HG03469 (cell line): ENCODE measurements around the gene KRTAP20-2.

Experiments used
- ATAC-seq: cut with Tn5 transposase; IDR thresholded peaks from one replicate; pipeline ENCODE4 v1.9.1; 2021; ENCODE audit warnings: mild to moderate bottlenecking, moderate library complexity, moderate number of reproducible peaks; ENCODE audit not compliant: unreplicated experiment

Gene KRTAP20-2

DNA sequence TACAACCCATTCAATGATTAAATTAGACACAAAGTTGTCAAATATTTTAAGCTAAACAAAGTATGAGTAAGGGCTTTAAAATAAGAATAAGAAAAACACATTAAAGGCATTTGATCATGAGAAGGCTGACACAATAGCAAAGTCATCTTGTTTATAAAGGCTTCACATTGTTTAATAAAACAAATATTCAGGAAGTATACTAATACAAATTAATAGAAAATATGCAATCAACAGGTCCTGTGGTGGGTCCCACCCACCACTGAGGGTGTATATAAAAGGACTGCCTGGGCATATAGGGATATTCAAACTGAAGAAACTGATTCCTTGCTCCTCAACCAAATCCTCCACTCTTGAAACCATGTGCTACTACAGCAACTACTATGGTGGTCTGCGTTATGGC lies at the start of gene KRTAP20-2:
TSS of gene KRTAP20-2 (plus strand) at position 301 of the 400 bp plus-strand sequence. CDS start at position 359, 58 bp downstream.
- no peak for ATAC-seq

DNA sequence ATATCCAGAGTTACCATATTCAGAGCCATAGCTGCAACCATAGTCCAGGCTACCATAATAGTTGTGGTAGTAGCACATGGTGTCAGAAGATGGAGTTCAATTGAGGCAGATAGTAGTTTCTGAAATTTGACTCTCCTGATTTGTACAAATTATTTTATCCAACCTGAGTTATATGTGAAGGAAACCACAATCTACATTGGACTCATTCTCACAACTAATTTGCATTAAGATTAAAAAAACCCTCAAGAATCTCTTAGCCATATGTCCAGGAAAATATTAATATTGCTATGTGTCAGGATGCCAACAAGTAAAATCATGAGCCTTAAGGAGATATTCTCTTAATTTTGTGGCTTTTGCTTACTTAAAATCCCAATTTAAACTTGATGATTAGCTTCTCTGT lies 44.7 kb upstream of the KRTAP20-2 start, which contains the start of gene KRTAP22-2:
TSS of gene KRTAP22-2 (minus strand) at position 101 of the 400 bp plus-strand sequence.
- no peak for ATAC-seq

DNA sequence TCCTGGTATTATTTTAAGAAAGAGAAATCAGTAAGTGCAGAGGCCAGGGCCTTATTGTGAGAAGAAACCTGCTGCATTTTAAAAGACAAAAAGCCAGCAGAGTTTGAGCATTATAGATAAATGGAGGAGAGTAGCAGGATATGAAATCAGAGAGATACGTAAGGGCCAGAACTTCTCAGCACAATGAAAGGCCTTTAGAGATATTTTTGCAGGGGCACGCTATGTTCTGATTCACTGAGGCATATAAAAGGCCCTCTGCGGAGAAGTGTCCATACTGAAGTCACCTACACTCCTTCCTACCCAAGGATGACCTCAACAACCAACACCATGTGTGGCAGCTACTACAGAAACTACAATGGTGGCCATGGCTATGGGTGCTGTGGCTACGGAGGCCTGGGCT lies 42.9 kb upstream of the KRTAP20-2 start, which contains the start of gene KRTAP6-3:
TSS of gene KRTAP6-3 (plus strand) at position 301 of the 400 bp plus-strand sequence. CDS start at position 307, 6 bp downstream.
- no peak for ATAC-seq

DNA sequence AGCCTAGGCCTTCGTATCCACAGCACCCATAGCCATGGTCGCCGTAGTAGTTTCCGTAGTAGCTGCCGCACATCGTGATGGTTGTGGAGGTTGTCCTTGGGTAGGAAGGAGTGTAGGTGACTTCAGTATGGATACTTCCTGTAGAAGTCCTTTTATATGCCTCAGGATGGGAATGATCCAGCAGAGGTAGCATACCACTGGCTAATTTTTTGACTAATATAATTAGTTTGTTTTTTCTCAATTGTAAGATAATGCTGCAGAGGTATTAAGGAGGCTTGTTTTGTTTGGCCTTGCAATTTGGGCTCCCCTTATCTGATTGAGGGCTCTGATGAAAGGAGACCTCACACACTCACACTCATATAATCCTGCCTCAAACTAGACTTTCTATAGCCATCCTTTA lies 36.2 kb upstream of the KRTAP20-2 start, which contains the start of gene KRTAP6-2:
TSS of gene KRTAP6-2 (minus strand) at position 101 of the 400 bp plus-strand sequence. CDS start at position 73, 28 bp downstream.
- no peak for ATAC-seq

DNA sequence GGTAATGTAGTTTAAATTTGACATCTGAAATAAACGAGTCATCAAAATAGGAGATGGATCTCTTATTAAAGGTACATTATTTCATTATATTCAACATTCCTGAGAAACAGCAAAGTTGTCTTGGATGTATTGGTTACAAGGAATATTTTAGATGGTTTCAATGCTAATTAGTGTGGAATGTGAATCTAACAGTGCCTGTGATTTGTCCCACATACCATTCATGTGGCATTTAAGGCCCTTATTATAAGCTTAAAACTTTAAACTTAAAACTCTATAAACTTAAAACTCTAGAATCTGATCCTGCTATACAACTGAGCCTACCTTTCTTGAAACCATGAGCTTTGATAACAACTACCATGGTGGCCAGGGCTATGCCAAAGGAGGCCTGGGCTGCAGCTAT lies 34.2 kb upstream of the KRTAP20-2 start, which contains the start of gene KRTAP22-1:
TSS of gene KRTAP22-1 (plus strand) at position 301 of the 400 bp plus-strand sequence.
- ATAC-seq: no peak

GRCh38 chr21:30605968-30606367 lies 29.0 kb upstream of the KRTAP20-2 start:
- ATAC-seq: no peak

DNA sequence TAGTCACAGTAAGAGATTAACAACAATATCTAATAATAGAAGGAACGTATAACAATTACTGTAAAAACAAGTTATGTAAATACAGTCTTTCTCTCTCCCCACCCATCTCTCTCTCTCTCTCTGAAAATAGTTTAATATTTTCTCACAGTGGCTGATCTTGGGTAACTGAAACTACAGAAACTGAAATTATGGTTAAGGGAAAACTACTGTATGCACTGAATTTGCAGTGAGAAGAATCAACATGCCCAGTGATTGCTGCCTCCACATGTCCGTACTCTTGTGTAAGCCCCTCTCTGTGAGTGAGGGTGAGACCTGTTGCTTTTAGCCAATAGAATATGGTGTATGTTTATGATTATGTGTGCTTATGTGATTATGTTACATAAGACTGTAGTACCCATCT lies 22.9 kb upstream of the KRTAP20-2 start:
- ATAC-seq: no peak

DNA sequence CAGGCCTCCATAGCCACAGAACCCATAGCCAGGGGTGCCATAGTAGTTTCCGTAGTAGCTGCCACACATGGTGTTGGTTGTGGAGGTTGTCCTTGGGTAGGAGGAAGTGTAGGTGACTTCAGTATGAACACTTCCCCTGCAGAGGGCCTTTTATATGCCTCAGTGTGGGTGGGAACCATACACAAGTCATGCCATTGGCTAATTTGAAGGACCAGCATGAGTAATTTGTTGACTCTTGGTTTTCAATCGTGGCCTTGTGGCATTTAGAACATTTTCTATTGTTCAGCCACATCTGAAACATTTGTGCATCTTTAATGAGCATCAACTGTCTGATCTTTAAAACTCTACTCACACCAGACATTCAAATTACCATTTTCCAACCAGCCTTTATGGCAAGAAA lies 21.2 kb upstream of the KRTAP20-2 start, which contains the start of gene KRTAP6-1:
TSS of gene KRTAP6-1 (minus strand) at position 95 of the 400 bp plus-strand sequence. CDS start at position 69, 26 bp downstream.
- ATAC-seq: no peak

- no peak for ATAC-seq
Observed at GRCh38 chr21:30615199-30615598, 19.8 kb upstream of the KRTAP20-2 start.

GRCh38 chr21:30616125-30616524 lies 18.9 kb upstream of the KRTAP20-2 start, which contains the start of gene KRTAP20-1:
Gene KRTAP20-1 (plus strand): TSS chr21:30616425. CDS start chr21:30616455, 30 bp downstream.
- no peak for ATAC-seq

DNA sequence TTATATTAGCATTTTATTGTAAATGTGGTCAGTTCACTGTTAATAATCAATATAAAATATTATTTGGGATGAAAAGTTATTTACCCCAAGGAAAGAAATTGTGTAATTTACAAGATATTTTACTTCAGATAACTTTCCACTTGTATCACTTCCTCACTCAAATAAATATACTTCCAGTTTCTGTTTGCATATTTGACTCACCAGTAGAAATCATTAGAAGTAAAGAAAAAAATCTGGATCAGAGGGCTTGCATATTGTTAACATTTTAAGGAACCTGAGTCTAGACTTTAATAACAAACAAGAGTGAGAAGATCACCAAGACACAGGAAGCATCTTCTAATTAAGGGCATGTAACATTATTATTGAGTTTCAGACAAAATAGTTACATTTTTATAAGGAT lies 14.9 kb upstream of the KRTAP20-2 start:
- ATAC-seq: no peak

DNA sequence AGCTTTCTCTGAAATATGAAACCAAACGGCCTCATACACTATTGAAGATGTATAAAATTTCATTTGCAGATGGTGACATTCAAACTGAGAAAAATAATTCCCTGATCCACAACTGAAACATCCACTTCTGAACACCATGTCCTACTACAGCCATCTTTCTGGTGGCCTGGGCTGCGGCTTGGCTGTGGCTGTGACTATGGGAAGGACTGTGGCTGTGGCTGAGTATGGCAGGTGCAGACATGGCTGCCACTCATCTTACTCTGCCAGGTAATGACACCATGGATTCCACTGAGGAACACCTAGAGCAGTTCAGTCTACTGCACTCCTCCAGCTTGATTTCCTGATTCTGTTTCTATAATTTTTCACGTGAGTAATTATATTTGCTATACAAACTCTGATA lies 14.5 kb upstream of the KRTAP20-2 start, which contains the start of gene KRTAP20-4:
TSS of gene KRTAP20-4 (plus strand) at position 106 of the 400 bp plus-strand sequence.
- ATAC-seq: no peak

DNA sequence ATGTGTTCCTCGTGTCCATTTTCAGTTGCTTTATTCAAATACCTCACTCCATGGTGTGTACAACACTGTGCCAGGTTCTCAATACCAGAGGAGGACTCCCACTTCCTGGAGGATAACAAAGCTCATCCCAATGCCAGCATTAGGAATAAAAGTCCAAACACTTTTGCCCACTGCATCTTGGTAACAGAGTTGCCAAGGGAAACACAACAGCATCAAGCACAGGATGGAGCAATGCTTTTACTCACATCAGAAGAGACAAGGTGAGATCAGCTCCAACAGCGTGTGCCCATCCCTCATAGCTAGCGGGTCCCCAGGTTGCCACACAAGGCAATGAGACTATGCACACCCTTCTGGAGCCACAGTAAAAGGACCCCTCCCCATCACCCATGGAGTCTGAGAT lies 11.6 kb upstream of the KRTAP20-2 start:
- no peak for ATAC-seq

GRCh38 chr21:30625449-30626165 lies 9.4 kb upstream of the KRTAP20-2 start:
- ATAC-seq: no peak

GRCh38 chr21:30628109-30628508 lies 6.9 kb upstream of the KRTAP20-2 start:
- no peak for ATAC-seq

- ATAC-seq: no peak
Observed at GRCh38 chr21:30629200-30629599, 5.8 kb upstream of the KRTAP20-2 start.

- no peak for ATAC-seq
Observed at GRCh38 chr21:30638686-30639085, 3.7 kb downstream of the KRTAP20-2 start.

DNA sequence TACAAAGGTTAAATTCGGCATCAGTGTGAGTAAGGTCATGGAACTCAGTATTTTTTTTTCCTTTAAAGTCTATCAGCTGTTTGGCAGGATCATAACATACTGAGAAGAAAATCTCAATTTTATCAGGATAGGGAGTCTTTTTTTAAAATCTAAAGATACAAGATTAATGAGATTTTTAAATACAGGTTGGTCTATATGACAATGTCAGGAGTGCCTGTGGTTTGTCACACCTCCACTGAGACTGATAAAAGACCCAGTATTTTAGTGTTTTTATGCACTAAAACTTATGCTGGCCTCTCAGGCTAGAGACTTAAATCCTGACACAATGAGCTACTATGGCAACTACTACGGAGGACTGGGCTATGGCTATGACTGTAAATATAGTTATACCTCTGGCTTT lies 7.6 kb downstream of the KRTAP20-2 start, which contains the start of gene KRTAP20-3:
TSS of gene KRTAP20-3 (plus strand) at position 301 of the 400 bp plus-strand sequence.
- ATAC-seq: no peak

- ATAC-seq: no peak
Observed at GRCh38 chr21:30646904-30647414, 12.0 kb downstream of the KRTAP20-2 start.

GRCh38 chr21:30652891-30653290 lies 17.9 kb downstream of the KRTAP20-2 start:
- no peak for ATAC-seq

- no peak for ATAC-seq
Observed at GRCh38 chr21:30668776-30669175, 33.8 kb downstream of the KRTAP20-2 start.
